GM04503 (cell line): ENCODE measurements around the gene SMC4.
"Not testable (repeated sequence)": the region's sequence is repeated elsewhere in the genome, so short reads cannot be mapped to it uniquely, and the experiment has no call there.

Experiments used
- DNase-seq: peaks from one replicate; pipeline ENCODE4 v3.0.0-alpha.2; 2012; ENCODE audit warnings: low read depth

The SMC4 gene

DNA sequence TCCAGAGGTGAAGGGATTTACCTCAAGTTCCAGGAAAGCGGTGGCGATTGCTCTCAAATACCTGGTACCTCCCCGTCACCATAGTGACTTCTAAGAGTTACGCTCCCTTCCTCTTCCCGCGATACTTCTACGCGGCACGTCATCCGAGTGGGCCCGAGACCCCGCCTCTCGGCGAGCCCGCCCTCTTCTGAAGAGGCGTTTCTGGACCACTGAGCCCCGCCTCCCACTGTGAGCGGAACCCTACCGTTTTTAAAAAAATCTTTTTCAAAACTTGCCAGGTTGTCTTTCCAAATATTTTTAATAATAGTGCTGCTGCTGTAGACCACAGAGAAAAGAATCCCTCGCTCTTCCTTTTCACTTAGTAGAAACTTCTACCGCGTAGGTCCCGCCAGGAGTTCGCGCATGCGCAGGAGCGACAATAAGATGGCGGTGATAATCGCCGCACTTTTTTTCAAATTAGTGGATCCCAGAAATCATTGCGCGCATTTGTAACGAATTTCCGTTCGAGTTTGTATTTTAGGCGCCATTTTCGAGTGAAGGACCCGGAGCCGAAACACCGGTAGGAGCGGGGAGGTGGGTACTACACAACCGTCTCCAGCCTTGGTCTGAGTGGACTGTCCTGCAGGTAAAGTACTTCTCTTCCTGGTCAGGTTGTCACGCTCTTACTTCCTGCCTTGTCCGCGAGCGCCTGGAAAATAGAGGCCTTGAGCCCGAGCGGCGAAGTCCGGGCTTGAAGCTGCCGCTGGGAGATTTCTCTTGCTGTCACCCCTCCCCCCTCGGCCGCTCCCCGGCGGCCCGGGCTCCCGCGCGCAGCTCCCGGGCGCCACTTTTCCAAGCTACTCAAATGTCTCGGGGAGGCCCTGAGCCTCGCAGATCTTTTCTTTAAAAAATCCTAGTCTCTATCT lies at the start of gene SMC4, which contains the start of gene IFT80:
Gene SMC4, plus strand, starts transcription at position 526 of the 905 bp plus-strand sequence. CDS start 1,177 bp downstream, outside the sequence.
Gene IFT80, minus strand, starts transcription at position 101 of the 905 bp plus-strand sequence. CDS start 14,625 bp downstream, outside the sequence.
- DNase-seq, result peak; percentile 78

DNA sequence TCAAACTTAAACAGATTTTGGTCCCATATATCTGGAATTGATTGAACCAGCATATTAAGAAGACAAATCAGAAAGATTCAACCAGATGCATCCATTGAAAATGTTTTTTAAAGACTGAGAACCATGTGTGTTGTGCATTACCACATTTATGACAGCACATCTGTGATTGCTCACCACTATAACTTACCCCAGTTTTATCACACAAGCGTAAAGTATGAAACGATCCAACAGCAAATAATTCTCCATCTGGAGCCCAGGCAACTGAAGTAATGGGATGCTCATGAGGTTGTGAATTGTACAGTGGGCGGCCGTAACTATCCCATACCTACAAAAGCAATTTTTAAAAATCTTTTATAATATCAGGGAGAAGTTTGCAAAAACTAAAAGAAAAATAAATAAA lies 43.6 kb upstream of the SMC4 start:
- DNase-seq, result no peak

DNA sequence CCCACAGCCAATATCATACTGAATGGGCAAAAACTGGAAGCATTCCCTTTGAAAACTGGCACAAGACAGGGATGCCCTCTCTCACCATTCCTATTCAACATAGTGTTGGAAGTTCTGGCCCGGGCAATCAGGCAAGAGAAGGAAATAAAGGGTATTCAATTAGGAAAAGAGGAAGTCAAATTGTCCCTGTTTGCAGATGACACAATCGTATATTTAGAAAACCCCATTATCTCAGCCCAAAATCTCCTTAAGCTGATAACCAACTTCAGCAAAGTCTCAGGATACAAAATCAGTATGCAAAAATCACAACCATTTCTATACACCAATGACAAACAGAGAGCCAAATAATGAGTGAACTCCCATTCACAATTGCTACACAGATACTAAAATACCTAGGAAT lies 36.6 kb upstream of the SMC4 start:
- DNase-seq, result not testable (repeated sequence)

DNA sequence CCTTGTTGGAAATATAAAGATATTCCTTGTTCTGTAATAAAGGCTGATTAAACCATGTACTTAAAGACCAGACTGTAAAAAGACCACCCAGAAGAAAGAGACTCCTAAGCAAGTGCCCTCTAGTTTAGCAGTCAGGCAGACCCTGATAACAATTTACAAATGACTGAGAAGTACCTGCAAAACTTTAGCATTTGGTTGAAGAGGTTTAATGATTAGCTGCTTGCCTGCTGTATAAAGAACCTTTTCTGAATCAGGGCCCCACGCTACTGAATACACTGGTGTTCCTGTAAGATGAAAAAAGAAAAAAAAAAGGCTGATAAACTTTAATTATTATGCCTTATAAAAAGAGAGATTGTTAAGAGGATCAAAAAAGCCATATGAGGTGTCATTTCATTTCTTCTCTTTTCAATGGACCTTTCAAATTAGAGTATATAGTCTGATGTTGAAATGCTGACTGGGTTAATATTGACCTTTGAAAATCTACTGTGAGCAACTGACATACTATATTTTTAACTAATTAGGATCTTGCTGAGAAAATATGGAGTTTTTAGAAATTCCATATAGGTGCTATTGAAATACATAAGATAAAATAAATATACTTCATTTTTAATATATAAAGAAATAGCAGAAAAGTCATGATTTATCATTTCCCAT lies 33.5 kb upstream of the SMC4 start:
- no peak for DNase-seq

DNA sequence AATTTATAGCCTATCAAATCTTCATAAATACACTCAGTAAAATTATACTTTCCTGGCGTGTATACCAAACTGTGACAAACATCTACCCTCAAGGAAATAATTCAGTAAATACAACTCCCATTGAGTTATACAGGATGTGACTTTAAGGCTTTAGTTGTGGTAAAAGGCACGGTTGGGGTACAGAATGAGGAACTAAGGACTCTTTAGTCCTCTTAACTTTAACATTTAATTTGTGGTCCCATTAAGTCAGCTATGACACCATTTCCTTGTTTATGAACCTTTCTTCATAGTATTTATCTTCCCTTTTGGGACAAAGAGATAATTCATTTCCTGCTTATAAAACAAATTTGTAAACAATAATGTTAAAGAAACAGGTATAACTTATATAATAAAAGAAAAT lies 30.6 kb upstream of the SMC4 start:
- DNase-seq, result no peak

DNA sequence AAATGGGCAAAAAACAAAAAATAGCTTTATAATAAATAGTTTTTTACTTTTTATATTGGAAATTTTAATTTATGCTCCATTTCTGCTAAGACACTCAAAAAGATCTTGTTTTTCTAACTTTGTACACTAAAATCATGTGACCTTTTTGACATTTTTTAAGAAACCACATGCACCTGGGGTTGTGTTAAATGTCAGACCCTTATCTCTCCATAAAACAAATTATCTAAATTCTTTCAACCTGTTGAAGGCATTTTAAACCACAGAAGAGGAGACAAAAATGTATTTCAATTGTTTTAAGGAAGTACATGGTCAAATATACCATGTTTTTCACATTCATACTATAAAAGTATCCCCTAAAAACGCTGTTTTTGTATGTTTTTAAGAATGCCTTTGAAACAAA lies 29.7 kb upstream of the SMC4 start:
- no peak for DNase-seq

DNA sequence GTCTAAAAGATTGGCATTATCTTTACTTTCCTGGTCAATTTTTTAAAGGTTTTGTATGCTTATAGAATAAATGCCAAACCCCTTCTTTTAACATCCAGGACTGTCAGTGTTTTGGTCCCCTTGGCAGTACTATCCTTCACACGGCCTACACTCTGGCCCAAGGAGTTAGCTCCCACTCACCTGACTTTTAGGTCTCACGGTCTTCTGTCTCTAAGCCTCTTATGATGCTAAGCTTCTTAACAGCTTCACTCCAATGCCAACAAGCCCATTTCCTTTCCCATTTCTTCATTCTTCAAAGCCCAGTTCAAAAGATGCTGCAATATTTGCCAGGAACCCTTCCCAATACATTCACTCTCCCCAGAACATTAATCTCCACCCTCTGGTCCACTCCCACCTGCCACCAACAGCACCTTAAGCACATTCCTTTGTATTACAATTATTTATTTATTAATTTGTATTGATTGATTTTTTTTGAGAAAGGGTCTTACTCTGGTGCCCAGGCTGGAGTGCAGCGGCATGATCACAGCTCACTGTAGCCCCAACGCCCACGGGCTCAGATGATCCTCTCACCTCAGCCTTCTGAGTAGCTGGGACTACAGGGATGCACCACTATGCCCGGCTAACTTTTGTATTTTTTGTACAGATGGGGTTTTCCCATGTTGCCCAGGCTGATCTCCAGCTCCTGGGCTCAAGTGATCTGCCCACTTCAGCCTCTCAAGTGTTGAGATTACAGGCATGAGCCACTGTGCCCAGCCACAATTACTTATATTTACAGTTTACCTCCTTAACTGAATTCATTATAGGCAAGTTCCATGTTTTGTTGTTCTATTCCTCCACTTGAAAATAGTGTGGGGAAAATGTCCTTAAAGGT lies 28.2 kb upstream of the SMC4 start:
- no peak for DNase-seq

DNA sequence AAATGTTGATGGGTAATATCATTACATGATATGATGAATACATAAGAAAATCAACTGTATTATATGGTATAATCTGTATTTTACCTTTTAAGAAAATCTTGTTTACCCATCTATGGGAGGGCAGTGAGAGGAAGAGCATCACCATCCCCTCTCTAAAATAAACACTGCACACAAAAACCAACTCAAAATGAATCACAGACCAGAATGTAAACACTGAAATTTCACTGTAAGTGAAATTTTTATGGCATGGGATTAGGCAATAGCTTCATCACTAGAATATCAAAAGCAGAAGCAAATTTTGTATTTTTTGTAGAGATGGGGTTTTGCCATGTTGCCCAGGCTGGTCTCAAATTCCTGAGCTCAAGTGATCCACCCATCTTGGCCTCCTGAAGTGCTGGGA lies 26.7 kb upstream of the SMC4 start:
- peak; percentile 56 for DNase-seq

DNA sequence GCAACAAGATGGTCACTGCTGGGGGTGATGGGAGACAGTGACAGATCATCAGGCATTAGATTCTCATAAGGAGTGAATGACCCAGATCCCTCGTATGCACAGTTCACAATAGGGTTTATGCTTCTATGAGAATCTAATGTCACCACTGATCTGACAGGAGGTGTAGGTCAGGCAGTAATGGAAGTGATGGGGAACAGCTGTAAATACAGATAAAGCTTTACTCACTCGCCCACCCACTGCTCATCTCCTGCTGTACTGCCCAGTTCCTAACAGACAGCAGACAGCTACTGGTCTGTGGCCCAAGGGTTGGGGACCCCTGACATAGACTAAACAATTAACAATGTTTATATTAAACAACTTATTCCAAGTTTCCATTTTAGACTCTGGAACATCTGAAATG lies 25.8 kb upstream of the SMC4 start:
- no peak for DNase-seq

DNA sequence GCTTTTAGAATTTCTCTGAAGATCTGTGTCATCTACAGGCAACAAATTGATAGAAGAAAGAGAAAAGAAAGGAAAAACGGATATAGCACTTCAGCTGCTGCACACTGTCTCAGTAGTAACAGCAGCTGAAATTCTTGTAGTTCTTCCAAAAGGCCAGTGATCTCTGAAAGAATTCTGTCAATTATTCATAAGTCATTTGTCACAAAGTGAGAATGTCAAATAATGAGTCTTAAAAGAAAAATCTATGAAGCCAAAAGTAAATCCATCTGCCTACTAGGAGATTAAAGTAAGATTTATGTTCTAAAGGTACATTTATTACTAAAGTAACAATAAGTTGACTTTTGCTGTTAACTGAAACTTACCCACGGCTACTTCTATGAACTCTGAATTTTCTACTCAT lies 25.0 kb upstream of the SMC4 start:
- no peak for DNase-seq

DNA sequence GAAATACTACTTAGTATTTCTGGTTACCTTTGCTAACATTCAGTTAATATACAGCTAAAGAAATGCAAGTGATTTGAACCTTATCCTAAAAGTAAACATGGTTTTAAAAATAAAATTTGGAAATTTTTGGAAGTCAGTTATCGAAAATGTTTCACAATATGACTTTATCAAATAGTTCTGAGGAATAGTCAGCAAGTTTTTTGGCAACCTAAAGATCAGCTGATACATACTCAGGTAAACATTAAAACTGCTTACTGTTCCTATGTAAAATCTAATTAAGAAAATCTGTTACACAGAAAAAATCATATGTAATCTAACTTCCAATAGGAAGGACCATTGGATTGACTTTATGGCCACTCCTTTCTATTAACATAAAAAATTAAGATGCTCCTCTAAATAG lies 24.5 kb upstream of the SMC4 start:
- no peak for DNase-seq

DNA sequence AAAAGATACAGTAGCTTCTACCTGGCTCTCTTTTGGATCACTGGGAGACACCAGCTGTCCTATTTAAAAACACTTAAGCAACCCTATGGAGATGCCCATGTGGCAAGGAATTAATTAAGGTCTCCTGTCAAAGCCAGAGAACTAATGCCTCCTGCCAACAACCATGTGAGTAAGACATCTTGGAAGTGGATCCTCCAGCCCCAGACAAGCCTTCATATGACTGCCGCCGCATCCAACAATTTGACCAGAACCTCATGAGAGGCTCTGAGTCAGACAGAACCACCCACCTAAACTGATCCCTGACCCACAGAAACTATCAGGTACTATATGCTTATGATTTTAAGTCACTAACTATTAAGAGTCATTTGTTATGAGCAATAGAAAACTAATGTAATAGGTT lies 22.8 kb upstream of the SMC4 start:
- DNase-seq, result no peak

DNA sequence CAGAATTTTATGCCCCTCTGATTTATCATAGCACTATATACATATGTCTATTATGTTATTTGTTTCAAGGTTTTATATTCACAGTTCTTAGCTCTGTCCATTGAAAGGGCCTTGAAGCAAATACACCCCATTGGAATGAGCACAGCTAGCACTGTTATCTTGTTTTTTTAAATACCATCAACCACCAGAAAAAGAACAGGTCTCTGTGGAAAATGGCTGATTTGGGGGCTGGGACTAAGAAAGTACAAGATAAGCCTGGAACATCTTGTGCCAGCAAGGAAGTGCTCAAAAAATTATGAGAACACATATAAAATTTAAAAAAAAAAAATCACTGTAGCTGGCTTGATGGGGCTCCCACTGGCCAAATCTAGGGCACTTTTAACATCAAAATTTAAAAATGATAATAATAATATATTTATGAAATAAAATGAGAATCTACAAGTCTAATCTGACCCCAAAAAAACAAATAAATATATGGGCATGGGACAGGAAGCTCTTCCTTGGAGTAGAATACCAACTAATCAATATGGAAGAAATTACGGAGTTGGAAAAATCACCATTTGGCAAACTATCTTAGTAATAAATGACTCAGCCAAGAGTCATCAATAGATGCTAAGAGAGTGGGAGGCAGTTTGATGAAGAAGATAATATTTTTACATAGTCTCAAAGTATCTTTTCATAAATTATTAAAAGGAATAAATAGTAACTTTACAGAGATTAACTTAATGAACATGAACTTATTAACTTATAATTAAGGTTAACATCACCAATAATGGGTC lies 20.9 kb upstream of the SMC4 start:
- DNase-seq, result no peak

DNA sequence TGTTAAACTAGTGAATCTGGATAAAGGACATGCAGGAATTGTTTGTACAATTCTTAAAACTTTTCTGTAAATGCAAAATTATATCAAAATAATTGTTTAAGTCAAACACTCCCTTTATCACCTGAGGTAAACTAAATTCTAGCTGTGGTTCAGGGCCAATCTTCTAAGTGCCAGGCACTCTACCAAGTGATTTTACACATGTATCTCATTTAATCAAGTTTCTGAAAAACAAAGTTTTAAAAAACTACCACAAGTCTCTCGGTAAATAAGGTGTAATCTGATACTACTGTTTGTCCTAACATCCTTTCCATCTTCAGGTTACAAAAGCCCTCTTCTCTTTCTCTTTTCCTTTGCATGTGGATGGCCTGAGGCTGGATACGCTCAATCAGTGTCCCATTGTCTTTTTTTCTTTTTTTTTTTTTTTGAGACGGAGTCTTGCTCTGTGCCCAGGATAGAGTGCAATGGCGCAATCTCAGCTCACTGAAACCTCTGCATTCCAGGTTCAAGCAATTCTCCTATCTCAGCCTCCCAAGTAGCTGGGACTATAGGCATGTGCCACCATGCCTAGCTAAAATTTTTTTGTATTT lies 19.7 kb upstream of the SMC4 start:
- DNase-seq, result no peak

DNA sequence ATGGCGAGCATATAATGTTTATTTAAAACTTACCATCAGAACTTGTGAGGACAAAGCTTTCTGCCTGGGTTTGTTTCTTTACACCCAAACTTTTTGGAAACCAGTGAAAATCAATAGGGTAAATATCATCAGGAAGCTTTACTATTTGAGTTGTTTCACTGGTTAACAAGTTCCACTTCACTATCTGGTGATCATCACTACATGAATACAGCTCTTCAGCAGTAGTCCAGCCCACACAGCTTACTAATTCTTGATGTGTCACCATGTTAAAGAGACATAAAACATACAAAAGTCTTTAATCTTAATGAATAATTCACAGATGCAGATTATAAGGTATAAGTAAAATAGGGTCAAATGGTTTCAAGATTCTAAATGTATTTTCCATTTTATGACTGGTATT lies 18.0 kb upstream of the SMC4 start:
- no peak for DNase-seq

DNA sequence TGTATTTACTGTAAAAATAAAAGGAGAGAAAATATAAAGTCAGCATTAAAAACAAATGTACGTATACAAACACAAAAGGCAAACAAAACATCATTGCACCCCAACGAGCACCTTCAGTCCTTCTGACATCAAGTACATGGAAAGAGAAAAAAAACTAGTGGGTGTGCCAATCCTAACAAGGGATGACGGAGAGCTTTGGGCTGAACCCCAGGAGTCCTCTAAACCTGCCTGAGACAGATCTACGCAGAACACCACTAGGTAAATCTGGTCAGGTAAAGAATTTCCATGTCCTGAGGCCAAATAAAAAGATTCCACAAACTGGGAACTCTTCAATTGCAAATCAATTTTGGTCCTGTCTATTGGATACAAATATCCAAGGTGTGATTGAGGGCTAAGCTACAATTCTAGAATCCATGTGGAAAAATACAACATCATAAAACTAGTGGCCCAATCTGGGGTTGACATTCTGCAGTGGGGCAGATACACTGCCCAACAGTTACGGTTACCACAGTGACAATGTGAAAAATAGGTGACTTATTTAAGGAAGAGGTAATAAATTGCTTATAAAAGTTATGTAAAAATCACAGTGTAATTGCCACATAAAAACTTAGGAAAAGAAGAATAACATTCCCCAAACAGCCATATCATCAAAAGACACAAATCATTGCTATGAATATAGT lies 14.7 kb upstream of the SMC4 start:
- no peak for DNase-seq

DNA sequence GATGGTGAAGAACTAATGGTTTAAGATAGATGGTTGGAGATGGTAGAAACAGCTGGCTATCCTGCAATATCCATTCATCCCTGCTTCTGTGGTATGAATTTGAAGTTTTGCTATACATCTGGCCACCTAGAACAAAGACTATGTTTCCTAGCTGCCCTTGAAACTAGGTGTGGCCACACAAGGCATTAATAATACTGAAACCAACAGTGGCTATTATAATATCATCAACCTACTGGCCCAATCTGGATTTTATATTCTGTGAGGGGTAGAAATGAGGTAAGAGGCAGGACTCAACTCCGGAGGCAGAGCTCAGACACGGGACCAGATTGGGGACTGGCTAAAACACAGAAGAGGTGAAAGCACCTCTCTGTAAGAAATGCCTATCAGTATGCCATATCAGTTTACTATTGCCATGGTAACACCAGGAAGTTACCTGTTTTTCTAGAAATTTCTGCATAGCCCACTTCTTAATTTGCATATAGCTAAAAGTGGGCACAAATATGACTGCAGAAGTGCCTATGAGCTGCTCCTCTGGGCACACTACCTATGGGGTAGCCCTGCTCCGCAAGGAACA lies 8.8 kb upstream of the SMC4 start:
- DNase-seq, result no peak

DNA sequence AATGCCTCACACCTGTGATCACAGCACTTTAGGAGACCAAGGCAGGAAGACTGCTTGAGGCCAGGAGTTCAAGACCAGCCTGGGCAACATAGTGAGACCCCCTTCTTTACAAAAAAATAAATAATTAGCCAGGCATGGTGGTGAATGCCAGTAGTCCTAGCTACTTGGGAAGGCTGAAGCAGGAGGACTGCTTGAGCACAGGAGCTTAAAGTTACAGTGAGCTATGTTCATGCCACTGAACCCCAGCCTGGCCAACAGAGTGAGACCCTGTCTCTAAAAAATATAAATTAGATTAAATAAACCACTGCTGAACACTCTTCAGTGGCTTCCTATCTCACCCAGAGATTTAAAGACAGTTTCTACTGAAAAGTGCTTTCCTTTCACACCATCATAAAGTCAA lies 6.7 kb upstream of the SMC4 start:
- DNase-seq, result no peak

DNA sequence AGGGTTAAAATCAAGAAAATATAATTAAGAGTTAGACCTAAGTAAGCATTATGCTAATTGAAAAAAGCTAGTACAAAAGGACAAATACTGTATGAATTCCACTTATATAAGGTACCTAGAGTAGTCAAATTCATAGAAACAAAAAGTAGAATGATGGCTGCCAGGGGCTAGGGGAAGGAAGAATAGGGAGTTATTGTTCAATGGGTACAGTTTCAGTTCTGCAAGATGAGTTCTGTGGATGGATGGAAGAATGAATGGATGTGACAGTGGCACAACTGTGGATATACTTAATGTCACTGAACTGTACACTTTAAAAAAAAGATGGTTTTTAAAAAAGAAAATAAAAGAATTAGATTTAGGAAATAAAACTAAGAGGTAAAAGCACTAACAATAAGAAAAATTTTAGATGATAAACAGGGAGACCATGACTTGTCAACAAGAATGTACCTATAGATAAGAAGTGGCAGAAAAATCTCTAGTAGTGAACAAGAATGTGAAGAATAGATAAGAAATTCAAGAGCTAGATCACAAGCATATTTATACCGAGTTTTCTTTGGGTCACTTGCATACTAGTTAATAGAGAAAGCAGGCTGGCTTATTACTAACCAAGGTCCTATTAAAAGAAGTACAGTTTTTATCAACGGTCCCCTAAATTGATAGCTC lies 6.0 kb upstream of the SMC4 start:
- DNase-seq, result no peak

DNA sequence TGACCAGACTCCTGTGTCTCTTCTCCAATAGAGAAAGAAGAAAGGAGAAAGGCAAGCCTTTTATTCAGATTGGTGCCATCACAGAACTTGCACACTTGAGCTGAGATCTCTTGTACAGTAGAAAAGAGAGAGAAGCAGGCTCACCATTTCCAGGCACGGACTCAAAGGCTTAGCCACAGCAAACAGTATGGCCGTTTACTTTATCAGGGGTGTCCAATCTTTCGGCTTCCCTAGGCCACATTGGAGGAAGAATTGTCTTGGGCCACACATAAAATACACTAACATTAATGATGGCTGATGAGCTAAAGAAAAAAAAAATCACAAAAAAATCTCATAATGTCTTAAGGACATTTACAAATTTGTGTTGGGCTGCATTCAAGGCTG lies 5.4 kb upstream of the SMC4 start:
- no peak for DNase-seq
